Measurements from ENCODE around the gene LMLN. TPM values are rescaled to one million over a fixed set of nuclear protein-coding genes. Genes with fewer than 3 reads are reported as not detected.

The LMLN gene
- polyA plus RNA-seq, 1 donor (not counting 4 experiments of a cell fraction or from before 2014, with no cell fraction given) = 5.2 TPM

DNA sequence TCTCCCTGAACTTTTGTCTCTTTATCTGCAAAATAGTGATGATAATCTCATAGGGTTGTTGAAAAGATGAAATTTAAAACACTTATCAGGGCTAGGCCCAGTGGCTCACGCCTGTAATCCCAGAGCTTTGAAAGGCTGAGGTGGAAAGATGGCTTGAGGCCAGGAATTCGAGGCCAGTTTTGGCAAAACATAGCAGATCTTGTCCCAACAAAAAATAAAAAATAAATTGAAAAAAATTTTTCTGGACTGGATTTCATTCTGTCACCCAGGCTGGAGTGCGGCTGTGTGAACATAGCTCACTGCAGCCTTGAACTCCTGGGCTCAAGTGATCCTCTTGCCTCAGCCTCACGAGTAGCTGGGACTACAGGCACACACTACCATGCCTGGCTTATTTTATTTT, 29.6 kb downstream of the LMLN start:
- no peaks in the 10 kb centered on the region for H3K9me1 ChIP-seq (ENCODE audit: control insufficient read depth, extremely low read depth, insufficient read depth, low read length)
- no peak for TF ChIP-seq EZH2 (IDR thresholded peaks at IDR 0.05; ENCODE audit: low read length)
- TF ChIP-seq, protein P1, sequence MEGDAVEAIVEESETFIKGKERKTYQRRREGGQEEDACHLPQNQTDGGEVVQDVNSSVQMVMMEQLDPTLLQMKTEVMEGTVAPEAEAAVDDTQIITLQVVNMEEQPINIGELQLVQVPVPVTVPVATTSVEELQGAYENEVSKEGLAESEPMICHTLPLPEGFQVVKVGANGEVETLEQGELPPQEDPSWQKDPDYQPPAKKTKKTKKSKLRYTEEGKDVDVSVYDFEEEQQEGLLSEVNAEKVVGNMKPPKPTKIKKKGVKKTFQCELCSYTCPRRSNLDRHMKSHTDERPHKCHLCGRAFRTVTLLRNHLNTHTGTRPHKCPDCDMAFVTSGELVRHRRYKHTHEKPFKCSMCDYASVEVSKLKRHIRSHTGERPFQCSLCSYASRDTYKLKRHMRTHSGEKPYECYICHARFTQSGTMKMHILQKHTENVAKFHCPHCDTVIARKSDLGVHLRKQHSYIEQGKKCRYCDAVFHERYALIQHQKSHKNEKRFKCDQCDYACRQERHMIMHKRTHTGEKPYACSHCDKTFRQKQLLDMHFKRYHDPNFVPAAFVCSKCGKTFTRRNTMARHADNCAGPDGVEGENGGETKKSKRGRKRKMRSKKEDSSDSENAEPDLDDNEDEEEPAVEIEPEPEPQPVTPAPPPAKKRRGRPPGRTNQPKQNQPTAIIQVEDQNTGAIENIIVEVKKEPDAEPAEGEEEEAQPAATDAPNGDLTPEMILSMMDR (optimal IDR thresholded peaks at IDR 0.05 in 1 of 3, IDR thresholded peaks at IDR 0.05 in 1 of 3, conservative IDR thresholded peaks at IDR 0.05 in 1 of 3; ENCODE audit: extremely low read depth in 1 of 3, insufficient read depth in 2 of 3, low read length in 3 of 3) = no peak
- H3K9ac ChIP-seq (ENCODE audit: control insufficient read depth, extremely low read depth, insufficient read depth, low read length) = no peak overlapping the region
- H3K4me1 ChIP-seq (ENCODE audit: control insufficient read depth, extremely low read depth, insufficient read depth, low read length) = no peaks in the 10 kb centered on the region
- no peaks in the 10 kb centered on the region for H3K36me3 ChIP-seq (ENCODE audit: control insufficient read depth in 2 of 2, extremely low read depth in 1 of 2, insufficient read depth in 2 of 2, low read length in 2 of 2)
- FAIRE-seq (no peak), DNase-seq (ENCODE audit: low read depth, low spot score) (no peak)
- no peaks in the 10 kb centered on the region for H3K79me2 ChIP-seq (ENCODE audit: control insufficient read depth, insufficient read depth, low read length)
- H3K27ac ChIP-seq (ENCODE audit: control insufficient read depth, insufficient read depth, low read length) = no peak overlapping the region
- H3K9me3 ChIP-seq (ENCODE audit: control insufficient read depth, low read depth, low read length) = no peaks in the 10 kb centered on the region
- H3K4me3 ChIP-seq (ENCODE audit: control insufficient read depth in 2 of 3, extremely low read depth in 1 of 3, insufficient read depth in 2 of 3, low read depth in 1 of 3, low read length in 3 of 3) = no peak overlapping the region
- no peaks in the 10 kb centered on the region for H3K27me3 ChIP-seq (ENCODE audit: control insufficient read depth, extremely low read depth, insufficient read depth, low read length)
- no peaks in the 10 kb centered on the region for H4K20me1 ChIP-seq (ENCODE audit: control insufficient read depth, extremely low read depth, insufficient read depth, low read length)
- dilution Hi-C loops (cut with MboI; ENCODE audit: extremely low pct_ligation_motif_present, low sequenced_read_pairs) = no loop called here
- no peak overlapping the region for H3K4me2 ChIP-seq (ENCODE audit: control insufficient read depth, extremely low read depth, insufficient read depth, low read depth, low read length)
- no peak overlapping the region for H2AFZ ChIP-seq (ENCODE audit: control insufficient read depth, low read length)

DNA sequence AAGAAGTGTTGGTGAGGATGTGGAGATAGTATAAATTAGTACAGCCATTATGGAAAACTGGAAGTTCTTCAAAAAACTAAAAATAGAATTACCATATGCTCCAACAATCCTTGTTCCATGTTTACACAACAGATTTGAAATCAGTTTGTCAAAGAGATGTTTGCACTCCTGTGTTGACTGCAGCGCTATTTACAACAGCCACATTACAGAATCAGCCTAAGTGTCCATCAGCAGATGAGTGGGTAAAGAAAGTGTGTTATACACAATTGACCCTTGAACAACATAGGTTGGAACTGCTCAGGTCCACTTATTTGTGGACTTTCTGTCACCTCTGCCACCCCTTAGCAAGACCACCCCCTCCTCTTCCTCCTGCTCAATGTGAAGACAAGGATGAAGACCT, 34.7 kb downstream of the LMLN start:
- TF ChIP-seq EZH2 (IDR thresholded peaks at IDR 0.05; ENCODE audit: low read length) = no peak
- TF ChIP-seq, protein P1 (optimal IDR thresholded peaks at IDR 0.05 in 1 of 3, IDR thresholded peaks at IDR 0.05 in 1 of 3, conservative IDR thresholded peaks at IDR 0.05 in 1 of 3; ENCODE audit: extremely low read depth in 1 of 3, insufficient read depth in 2 of 3, low read length in 3 of 3) = no peak
- Histone ChIP-seq H3K9me3 (ENCODE audit: control insufficient read depth, low read depth, low read length) (no peaks in the 10 kb centered on the region), H3K4me2 (ENCODE audit: control insufficient read depth, extremely low read depth, insufficient read depth, low read depth, low read length) (no peak overlapping the region), H3K27ac (ENCODE audit: control insufficient read depth, insufficient read depth, low read length) (no peak overlapping the region), H3K4me3 (ENCODE audit: control insufficient read depth in 2 of 3, extremely low read depth in 1 of 3, insufficient read depth in 2 of 3, low read depth in 1 of 3, low read length in 3 of 3) (no peak overlapping the region), H3K27me3 (ENCODE audit: control insufficient read depth, extremely low read depth, insufficient read depth, low read length) (no peaks in the 10 kb centered on the region), H4K20me1 (ENCODE audit: control insufficient read depth, extremely low read depth, insufficient read depth, low read length) (no peaks in the 10 kb centered on the region), H3K9ac (ENCODE audit: control insufficient read depth, extremely low read depth, insufficient read depth, low read length) (no peak overlapping the region), H3K36me3 (ENCODE audit: control insufficient read depth in 2 of 2, extremely low read depth in 1 of 2, insufficient read depth in 2 of 2, low read length in 2 of 2) (no peaks in the 10 kb centered on the region), H3K9me1 (ENCODE audit: control insufficient read depth, extremely low read depth, insufficient read depth, low read length) (no peaks in the 10 kb centered on the region), H2AFZ (ENCODE audit: control insufficient read depth, low read length) (no peak overlapping the region), H3K79me2 (ENCODE audit: control insufficient read depth, insufficient read depth, low read length) (no peaks in the 10 kb centered on the region), H3K4me1 (ENCODE audit: control insufficient read depth, extremely low read depth, insufficient read depth, low read length) (no peaks in the 10 kb centered on the region)
- FAIRE-seq (no peak), DNase-seq (ENCODE audit: low read depth, low spot score) (no peak)
- dilution Hi-C loops (cut with MboI; ENCODE audit: extremely low pct_ligation_motif_present, low sequenced_read_pairs) = no loop called here

Data from keratinocyte (primary cell).